GM18867 (cell line): ENCODE measurements around the gene MAP3K14.
"Not testable (repeated sequence)": the region's sequence is repeated elsewhere in the genome, so short reads cannot be mapped to it uniquely, and the experiment has no call there.

ENCODE experiments used
- ATAC-seq: cut with Tn5 transposase; IDR thresholded peaks from one replicate; pipeline ENCODE4 v1.9.1; 2021; ENCODE audit warnings: mild to moderate bottlenecking, moderate library complexity; ENCODE audit not compliant: unreplicated experiment

Gene MAP3K14

DNA sequence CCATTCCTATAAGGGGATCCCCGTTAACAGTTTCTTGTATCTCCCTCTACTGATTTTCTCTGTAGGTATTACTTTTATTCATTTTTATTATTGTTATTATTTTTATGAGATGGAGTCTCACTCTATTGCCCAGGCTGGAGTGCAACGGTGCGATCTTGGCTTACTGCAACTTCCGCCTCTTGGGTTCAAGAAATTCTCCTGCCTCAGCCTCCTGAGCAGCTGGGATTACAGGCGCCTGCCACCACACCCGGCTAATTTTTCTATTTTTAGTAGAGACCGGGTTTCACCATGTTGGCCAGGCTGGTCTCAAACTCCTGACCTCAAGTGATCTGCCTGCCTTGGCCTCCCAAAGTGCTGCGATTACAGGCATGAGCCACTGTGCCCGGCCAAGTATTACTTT lies 14.6 kb downstream of the MAP3K14 start:
- not testable (repeated sequence) for ATAC-seq

DNA sequence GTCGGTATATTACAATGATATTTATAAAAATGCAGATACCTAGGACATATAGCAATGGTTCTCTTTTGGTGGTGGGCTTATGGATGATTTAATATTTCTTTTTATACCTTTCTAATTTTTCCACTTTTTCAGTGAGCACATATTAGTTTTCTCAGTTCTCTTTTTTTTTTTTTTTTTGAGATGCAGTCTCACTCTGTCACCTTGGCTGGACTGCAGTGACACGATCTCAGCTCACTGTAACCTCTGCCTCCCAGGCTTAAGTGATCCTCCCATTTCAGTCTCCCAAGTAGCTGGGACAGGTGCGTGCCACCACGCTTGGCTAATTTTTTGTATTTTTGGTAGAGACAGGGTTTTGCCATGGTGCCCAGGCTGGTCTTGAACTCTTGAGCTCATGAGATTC lies 15.1 kb downstream of the MAP3K14 start:
- no peak for ATAC-seq

GRCh38 chr17:45300060-45300751 lies 16.6 kb downstream of the MAP3K14 start:
- ATAC-seq: no peak

GRCh38 chr17:45299361-45299760 lies 17.5 kb downstream of the MAP3K14 start:
- ATAC-seq: no peak

GRCh38 chr17:45298546-45299285 lies 18.1 kb downstream of the MAP3K14 start:
- ATAC-seq: no peak

GRCh38 chr17:45296833-45297124 lies 20.0 kb downstream of the MAP3K14 start:
- no peak for ATAC-seq

DNA sequence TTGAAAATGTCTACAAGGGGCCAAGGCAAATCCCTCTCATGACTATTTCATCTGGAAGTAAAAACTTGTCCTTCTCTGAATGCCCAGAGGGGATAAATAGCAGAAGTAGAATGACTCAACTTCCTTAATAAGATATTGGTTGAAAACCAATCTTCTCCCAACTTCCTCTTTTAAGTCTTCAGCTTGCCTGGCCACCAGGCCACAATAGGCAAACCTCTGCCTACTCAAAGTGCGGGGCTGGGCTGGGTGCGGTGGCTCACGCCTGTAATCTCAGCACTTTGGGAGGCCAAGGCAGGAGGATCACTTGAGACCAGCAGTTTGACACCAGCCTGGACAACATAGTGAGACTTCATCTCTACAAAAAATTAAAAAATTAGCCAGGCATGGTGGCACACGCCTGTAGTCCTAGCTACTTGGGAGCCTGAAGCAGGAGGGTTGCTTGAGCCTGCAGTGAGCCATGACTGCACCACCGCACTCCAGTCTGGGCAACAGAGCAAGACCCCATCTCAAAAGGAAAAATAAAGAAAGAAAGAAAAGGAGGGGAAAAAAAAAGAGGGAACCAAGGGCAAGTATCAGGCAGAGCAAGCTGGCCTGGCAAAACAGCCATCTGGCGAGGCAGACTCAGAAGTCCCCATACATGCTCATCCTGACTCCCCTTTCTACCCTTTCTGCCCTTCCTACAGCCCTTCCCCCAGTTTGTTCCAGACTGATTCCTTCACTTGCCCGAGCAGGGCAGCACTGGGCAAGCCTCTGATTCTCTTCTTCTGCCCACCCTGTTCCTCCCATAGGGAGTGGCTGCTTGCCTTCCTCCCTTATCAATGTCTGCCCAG lies 20.6 kb downstream of the MAP3K14 start:
- ATAC-seq: no peak

- no peak for ATAC-seq
These were observed 22.3 kb downstream of the MAP3K14 start for GRCh38 chr17:45294506-45294905.

GRCh38 chr17:45293413-45294211 lies 23.2 kb downstream of the MAP3K14 start:
- ATAC-seq: no peak

DNA sequence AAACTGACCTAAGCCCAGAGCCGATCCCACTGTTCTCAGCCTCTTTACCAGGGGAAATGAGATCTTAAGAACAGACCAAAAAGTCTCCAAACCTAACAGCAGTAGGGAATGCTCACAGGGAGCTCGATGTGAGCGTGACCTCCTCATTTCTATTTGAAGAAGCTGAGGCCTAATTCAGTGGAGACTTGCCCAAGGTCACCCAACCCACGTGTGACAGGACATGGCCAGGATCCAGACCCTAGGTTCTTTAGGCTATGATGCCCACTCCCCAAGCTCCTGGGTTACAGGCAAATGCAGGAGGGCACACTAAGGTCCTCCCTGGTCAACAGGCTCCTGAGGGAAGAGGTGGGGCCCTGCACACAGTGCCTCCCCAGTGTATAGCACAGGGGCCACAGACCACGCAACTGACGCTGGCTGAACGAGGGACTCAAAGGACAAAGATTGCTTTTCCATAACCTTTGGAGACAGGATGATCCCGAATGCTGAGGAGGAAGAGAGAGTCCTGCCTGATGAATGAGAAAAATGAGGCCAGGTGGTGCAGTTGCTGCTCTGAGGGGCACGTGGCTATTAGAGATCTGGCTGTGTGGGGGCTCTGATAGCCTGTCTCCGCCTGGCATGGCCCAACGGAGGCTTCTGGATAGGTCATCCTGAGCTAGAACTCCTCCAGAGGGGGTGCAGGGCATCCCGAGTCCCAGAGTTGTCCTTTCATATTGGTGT lies 24.0 kb downstream of the MAP3K14 start:
- no peak for ATAC-seq

DNA sequence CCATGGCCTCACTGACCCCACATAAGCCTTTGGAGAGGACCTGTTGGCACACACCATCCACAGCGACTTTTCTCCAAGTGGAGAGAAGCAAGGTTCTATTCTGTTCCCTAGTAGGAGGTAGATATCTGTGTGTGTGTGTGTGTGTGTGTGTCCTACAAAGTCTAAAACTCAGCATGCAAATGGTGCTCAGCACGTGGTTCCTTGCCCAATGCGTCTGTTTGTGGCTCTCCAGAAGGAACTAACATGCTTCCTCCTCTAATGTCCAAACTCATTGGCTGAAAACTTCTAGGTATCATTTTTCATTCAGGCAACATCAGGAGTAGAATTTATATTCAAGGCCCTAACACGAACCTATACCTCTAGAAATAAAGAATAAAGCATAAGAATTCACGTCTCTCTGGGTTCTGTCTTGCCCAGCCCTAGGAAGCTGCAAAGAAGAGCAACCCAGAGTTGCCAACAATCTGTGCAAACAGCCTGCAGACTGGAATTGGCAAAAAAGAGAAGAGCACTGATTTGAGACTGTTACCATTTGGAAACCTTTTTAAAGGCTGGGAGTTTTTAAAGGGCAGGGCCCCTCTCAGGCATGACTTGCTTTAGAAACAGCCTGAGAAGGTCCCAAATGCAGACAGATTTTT lies 25.5 kb downstream of the MAP3K14 start:
- ATAC-seq: no peak

DNA sequence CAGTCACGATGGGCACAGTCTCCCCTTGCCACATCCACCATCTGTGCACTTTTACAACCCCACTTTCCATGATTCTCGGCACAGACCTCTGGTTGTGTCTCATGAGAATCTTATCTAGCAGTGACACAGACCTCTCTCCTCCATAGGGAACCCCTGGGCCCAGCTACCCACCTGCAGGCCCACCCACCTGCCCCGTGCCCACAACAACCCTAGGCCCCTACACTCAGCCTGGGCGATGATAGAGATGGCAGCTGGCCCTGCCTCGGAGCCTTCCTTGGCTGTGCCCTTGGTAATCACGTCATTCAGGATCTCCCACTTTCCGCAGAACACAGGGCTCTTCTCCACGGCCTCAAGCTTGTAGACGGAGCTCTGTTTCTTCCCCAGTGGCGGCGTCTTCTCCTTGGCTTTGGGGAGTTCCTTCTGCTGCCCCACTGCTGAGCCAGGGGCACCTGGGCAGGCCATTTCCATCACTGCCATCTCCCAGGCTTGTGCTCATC lies 26.5 kb downstream of the MAP3K14 start:
- no peak for ATAC-seq

DNA sequence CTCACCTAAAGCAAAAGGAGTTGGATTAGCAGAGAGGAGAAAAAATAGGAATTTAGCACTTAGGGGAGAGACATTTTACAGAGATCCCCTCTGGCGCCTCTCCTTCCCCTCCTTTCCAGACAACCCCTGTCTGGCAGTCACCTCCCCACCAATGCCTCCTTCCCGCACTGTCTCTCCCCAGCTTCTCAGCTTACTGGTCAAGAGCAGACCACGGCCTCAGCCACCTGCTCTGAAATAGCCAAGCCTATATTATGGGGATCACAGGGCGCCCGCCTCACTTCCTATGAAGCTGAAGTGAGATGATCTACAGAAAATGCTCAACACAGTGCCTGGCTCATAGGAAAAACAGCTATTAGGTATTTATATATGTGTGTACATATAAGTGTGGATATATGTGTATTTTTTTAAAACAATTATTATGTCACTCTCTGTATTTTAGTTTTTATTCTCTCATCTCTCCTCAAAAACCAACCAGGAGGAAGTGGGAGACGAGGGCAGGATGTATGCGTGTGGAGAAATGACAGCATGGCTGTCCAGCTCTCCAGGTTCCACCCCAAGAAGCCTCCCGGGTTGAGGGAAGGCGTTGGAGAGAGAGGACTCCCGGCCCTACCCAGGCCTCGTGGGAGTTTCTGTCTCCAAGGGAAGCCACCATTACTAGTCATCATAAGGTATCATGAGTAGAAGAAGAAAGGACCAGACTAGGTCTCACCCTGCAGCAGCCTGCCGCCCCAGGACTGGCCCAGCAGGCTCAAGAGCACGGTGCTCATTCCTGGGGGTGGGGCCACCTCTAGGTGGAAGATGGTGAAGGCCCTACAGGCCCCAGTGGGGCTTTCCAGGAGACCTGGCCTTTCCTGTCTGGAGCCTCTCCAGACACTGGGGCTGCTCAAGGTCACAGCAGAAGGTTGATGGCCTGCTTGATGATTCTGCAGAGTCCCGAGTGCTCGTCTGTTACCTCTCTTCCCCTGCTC lies 27.2 kb downstream of the MAP3K14 start:
- ATAC-seq: no peak

GRCh38 chr17:45288825-45289224 lies 28.0 kb downstream of the MAP3K14 start:
- no peak for ATAC-seq

- ATAC-seq: no peak
These were observed 29.0 kb downstream of the MAP3K14 start for GRCh38 chr17:45287526-45288500.

GRCh38 chr17:45286286-45286685 lies 30.5 kb downstream of the MAP3K14 start:
- no peak for ATAC-seq
